WI38 (cell line): ENCODE measurements around the gene ACACA.

Source experiments
- H3K4me3 ChIP-seq: 2 replicates; pipeline ENCODE4 v1.5.1; 2011; ENCODE audit warnings: low read depth, mild to moderate bottlenecking, control low read depth, low read length
- TF ChIP-seq, protein P1 (sequence below): IDR thresholded peaks from 2 replicates; pipeline ENCODE4 v1.5.1; 2012; ENCODE audit warnings: low read depth, mild to moderate bottlenecking, control low read depth, low read length

Gene ACACA

DNA sequence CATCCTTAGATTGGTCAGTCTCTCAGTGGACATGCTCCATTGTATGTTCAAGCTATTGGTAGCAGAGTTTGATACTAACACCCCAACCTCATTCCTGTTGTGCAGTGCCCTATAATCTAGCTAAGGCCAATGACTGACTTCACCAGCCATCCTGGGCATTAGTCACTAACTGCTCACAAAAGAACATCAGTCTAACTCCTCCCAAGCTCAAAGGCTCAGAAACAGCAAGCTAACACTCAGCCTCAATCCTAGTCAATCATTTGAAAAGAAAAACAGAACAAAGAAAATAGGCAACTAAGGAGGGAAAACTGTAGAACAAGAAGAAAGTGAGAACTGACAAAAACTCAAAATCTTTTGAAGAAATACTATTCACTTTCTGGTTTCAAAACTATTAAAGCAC, 229.9 kb downstream of the ACACA start:
- TF ChIP-seq, protein P1, sequence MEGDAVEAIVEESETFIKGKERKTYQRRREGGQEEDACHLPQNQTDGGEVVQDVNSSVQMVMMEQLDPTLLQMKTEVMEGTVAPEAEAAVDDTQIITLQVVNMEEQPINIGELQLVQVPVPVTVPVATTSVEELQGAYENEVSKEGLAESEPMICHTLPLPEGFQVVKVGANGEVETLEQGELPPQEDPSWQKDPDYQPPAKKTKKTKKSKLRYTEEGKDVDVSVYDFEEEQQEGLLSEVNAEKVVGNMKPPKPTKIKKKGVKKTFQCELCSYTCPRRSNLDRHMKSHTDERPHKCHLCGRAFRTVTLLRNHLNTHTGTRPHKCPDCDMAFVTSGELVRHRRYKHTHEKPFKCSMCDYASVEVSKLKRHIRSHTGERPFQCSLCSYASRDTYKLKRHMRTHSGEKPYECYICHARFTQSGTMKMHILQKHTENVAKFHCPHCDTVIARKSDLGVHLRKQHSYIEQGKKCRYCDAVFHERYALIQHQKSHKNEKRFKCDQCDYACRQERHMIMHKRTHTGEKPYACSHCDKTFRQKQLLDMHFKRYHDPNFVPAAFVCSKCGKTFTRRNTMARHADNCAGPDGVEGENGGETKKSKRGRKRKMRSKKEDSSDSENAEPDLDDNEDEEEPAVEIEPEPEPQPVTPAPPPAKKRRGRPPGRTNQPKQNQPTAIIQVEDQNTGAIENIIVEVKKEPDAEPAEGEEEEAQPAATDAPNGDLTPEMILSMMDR: no peak
- H3K4me3 ChIP-seq: no peak overlapping the region

DNA sequence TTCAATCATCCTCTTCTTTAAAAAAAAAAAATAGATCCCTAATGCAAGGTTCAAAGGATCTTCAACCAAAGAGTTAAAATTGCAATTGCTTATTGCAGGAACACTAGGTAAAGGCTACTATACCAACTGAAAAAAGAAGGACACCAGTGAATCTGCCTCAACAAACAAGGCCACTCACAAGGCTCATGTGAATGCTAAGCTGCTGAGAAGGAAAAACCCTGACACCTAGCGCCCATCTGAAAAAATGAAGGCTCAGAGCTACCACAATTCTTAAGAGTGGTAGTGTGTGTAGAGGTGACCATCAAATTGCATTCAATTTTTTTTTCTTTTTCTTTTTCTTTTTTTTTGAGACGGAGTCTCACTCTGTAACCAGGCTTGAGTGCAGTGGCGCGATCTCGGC, 232.4 kb downstream of the ACACA start:
- H3K4me3 ChIP-seq: no peak overlapping the region
- TF ChIP-seq, protein P1: no peak

DNA sequence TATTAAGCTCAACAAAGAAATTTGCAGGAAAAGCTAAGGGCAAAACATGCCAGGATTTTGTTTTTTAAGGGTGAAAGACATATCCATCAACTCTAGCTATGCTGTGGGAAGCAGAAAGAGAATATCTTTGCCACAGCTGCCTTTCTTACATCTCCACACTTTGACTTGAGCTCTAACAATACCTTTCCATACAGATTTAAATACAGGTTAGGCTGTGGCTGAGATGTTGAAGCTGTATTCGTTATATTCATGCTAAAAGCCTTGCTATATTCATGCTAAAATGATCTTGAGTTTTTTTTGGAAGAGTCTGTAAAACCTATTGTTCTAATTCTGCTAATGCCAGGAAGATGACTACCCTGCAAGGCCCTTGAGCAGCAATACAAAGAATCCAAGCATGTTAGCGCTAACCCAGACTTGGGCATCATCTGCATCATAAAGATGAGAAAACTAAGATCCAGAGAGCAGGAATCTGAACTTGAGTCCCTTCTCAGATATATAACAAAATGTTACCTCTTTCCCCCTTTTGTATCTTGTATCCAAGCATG, 235.7 kb downstream of the ACACA start:
- TF ChIP-seq, protein P1: no peak
- H3K4me3 ChIP-seq: no peak overlapping the region

DNA sequence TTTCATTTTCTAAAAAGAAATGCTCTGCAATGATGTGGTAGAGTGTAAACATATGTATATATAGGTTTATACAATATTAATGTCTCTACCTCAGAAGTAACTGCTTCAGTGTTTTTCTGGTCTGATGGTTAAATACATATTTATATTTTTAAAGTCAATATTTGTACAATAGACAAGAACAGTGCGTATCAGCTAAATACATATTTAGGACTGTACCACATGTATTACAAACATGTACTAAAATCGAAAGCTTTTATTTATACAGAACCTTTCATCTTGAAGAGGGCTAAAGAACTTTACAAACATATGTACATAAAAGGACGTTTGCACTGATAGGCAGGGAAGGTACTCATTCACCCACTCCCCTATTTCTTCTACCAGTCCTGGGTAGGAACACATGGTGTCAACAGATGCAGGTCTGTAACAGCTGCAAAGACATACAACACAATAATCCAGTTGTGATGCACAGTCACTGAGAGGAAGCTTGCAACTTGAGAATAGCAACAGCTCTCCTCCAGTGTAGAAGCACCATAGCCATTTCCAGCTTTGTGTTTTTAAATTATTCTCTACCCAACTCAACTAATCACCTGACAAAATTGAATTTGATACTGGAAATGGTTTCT, 237.8 kb downstream of the ACACA start:
- TF ChIP-seq, protein P1: no peak
- H3K4me3 ChIP-seq: no peak overlapping the region

DNA sequence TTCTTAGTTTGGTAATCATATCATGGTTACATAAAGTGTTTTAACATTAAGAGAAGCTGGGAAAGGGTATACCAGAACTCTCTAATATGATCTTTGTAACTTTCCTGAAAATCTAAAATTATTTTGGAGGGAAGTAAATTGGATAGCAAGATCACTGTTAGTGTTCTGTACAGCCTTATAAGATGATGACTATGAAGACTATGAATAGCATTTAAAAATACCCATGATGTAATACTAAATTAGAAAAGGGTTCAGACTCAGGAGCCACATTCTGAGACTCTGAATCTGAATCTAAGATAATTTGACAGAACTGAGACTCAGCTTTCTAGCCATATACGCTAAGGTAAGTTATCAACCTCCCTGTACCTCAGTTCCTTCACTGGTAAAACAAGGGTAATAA, 238.9 kb downstream of the ACACA start:
- no peak overlapping the region for H3K4me3 ChIP-seq
- TF ChIP-seq, protein P1: no peak

DNA sequence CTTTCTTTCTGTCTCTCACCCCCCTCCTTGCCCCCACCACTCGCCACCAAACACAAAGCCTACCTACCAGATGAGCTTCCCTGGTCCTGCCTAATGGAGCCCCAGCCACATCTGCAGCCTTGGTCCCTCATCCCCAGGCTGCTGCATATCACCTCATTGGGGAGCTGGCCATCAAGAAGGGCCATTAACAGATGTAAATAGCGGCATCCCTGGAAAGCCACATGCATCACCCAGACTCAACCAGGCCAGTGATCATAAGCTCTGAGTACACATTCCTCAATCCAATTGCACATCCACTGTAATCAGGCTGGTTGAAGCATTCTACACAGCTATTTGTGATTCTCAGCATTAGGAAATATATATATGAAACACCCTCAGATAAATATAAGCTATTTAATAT, 242.6 kb downstream of the ACACA start:
- H3K4me3 ChIP-seq: no peak overlapping the region
- TF ChIP-seq, protein P1: no peak

DNA sequence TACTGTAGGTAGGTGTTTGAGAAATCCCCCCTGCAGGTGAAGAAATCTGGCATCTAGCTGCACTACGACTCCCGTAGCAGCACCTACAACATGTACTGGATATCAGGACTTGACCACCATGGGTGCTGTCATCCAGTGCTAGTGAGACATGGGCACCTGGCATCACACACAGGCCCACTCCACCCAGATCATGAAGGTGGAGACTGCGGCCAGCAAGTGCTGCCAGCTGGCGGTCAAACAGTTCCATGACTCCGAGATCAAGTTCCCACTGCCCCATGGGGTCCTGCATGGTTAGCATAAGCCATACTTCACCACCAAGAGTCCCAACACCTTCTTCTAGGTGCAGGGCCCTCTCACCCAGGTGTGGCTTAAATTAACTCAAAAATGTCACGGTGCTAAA, 243.8 kb downstream of the ACACA start:
- H3K4me3 ChIP-seq: no peak overlapping the region
- TF ChIP-seq, protein P1: no peak
